Loucy (cell line): ENCODE data around the gene BCL2A1.

Experiments used
- H2AFZ ChIP-seq: fragments of 200-600 bp; sonication (generic); 2 replicates; pipeline ENCODE4 v1.6.0; 2016; ENCODE audit warnings: antibody characterized with exemption, mild to moderate bottlenecking, low read length, moderate library complexity
- H3F3A ChIP-seq: fragments of 200-600 bp; 2 replicates; pipeline ENCODE4 v1.6.0; 2016; ENCODE audit warnings: antibody characterized with exemption, low read depth, mild to moderate bottlenecking
- H3K27me3 ChIP-seq: fragments of 200-600 bp; sonication (generic); 2 replicates; pipeline ENCODE4 v1.6.1; 2014; ENCODE audit warnings: low read length, mild to moderate bottlenecking; ENCODE audit not compliant: insufficient read depth, poor library complexity, severe bottlenecking
- H3K36me3 ChIP-seq: fragments of 200-600 bp; sonication (generic); 2 replicates; pipeline ENCODE4 v1.6.1; 2016; ENCODE audit warnings: low read length; ENCODE audit not compliant: insufficient read depth
- H3K4me1 ChIP-seq: fragments of 200-600 bp; sonication (generic); 2 replicates; pipeline ENCODE4 v1.5.1; 2014; ENCODE audit warnings: low read length, mild to moderate bottlenecking; ENCODE audit not compliant: insufficient read depth, poor library complexity, severe bottlenecking
- H3K4me2 ChIP-seq: fragments of 200-600 bp; sonication (generic); 2 replicates; pipeline ENCODE4 v1.6.0; 2014; ENCODE audit warnings: antibody characterized with exemption, low read length, low read depth, mild to moderate bottlenecking; ENCODE audit not compliant: poor library complexity, severe bottlenecking
- H3K4me3 ChIP-seq: fragments of 200-600 bp; sonication (generic); 2 replicates; pipeline ENCODE4 v1.5.1; 2014; ENCODE audit warnings: low read length, mild to moderate bottlenecking, mixed read lengths; ENCODE audit not compliant: poor library complexity, severe bottlenecking
- H3K79me2 ChIP-seq: fragments of 200-600 bp; sonication (generic); 2 replicates; pipeline ENCODE4 v1.6.1; 2014; ENCODE audit warnings: low read length; ENCODE audit not compliant: insufficient read depth
- H3K9ac ChIP-seq: fragments of 200-600 bp; sonication (generic); 2 replicates; pipeline ENCODE4 v1.6.0; 2014; ENCODE audit warnings: mild to moderate bottlenecking, low read depth, low read length, moderate library complexity; ENCODE audit not compliant: poor library complexity, severe bottlenecking
- H3K9me2 ChIP-seq: fragments of 200-600 bp; sonication (generic); replicated peaks from 2 replicates; pipeline ENCODE4 v1.6.1; 2016; ENCODE audit warnings: low read depth, low read length, mixed read lengths
- H3K9me3 ChIP-seq: fragments of 200-600 bp; sonication (generic); 2 replicates; pipeline ENCODE4 v1.6.1; 2014; ENCODE audit warnings: mild to moderate bottlenecking, antibody characterized with exemption, low read length, low read depth; ENCODE audit not compliant: insufficient read depth
- H4K20me1 ChIP-seq: fragments of 200-600 bp; sonication (generic); 2 replicates; pipeline ENCODE4 v1.6.0; 2014; ENCODE audit warnings: antibody characterized with exemption, low read length, mild to moderate bottlenecking; ENCODE audit not compliant: insufficient read depth, poor library complexity, severe bottlenecking
- EZH2phosphoT487 ChIP-seq: fragments of 200-600 bp; IDR thresholded peaks from 2 replicates; pipeline ENCODE4 v1.6.1; 2018; ENCODE audit warnings: antibody characterized with exemption, mild to moderate bottlenecking, moderate library complexity, borderline replicate concordance
- TF ChIP-seq, protein P1 (sequence below): fragments of 200-600 bp; sonication (generic); conservative IDR thresholded peaks from 2 replicates; pipeline ENCODE4 v1.5.1; 2014; ENCODE audit warnings: mild to moderate bottlenecking, antibody characterized with exemption, low read length

Gene BCL2A1

DNA sequence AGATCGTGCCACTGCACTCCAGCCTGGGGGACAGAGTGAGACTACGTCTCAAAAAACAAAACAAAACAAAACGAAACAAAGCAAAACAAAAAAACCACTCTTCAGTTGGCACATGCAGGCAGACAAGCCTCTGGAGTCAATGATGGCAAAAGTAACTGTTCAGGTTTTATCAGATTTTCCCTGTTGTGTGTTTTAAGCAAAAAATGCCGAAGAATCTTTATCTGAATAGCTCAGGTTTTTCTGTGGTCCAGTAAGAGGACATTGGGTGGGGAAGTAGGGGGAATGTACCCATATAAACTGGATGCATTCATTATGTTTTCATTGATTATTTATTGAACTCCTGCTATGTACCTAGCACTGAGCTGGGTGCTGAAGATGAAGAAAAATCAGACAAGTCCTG is 20.8 kb upstream of the BCL2A1 start:
- no peak overlapping the region for H3K4me3 ChIP-seq
- no peak overlapping the region for H2AFZ ChIP-seq
- no peaks in the 10 kb centered on the region for H4K20me1 ChIP-seq
- no peaks in the 10 kb centered on the region for H3F3A ChIP-seq
- no peak overlapping the region for H3K9ac ChIP-seq
- H3K79me2 ChIP-seq = no peaks in the 10 kb centered on the region
- TF ChIP-seq, protein P1, sequence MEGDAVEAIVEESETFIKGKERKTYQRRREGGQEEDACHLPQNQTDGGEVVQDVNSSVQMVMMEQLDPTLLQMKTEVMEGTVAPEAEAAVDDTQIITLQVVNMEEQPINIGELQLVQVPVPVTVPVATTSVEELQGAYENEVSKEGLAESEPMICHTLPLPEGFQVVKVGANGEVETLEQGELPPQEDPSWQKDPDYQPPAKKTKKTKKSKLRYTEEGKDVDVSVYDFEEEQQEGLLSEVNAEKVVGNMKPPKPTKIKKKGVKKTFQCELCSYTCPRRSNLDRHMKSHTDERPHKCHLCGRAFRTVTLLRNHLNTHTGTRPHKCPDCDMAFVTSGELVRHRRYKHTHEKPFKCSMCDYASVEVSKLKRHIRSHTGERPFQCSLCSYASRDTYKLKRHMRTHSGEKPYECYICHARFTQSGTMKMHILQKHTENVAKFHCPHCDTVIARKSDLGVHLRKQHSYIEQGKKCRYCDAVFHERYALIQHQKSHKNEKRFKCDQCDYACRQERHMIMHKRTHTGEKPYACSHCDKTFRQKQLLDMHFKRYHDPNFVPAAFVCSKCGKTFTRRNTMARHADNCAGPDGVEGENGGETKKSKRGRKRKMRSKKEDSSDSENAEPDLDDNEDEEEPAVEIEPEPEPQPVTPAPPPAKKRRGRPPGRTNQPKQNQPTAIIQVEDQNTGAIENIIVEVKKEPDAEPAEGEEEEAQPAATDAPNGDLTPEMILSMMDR = no peak
- no peak for TF ChIP-seq EZH2phosphoT487
- H3K9me2 ChIP-seq = no peaks in the 10 kb centered on the region
- H3K36me3 ChIP-seq = no peaks in the 10 kb centered on the region
- H3K4me2 ChIP-seq = no peak overlapping the region
- no peaks in the 10 kb centered on the region for H3K9me3 ChIP-seq
- H3K27me3 ChIP-seq = no peaks in the 10 kb centered on the region
- no peaks in the 10 kb centered on the region for H3K4me1 ChIP-seq

DNA sequence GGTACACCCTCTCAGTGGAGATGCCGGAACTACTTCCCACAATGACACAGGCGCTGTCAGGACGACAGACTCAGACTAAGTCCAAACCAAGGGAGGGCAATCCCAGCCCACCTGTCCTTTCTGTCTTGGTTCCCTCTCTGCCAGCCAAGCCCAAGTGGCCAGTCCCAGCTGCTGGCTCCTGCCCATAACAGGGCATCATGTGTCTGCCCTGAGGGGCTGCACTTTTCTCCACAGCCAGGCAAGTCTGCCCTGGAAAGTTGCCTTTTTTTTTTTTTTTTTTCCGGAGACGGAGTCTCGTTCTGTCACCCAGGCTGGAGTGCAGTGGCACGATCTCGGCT is 20.0 kb upstream of the BCL2A1 start:
- no peak overlapping the region for H2AFZ ChIP-seq
- no peaks in the 10 kb centered on the region for H3K4me1 ChIP-seq
- no peaks in the 10 kb centered on the region for H3K9me2 ChIP-seq
- H3K79me2 ChIP-seq = no peaks in the 10 kb centered on the region
- no peaks in the 10 kb centered on the region for H4K20me1 ChIP-seq
- no peaks in the 10 kb centered on the region for H3K9me3 ChIP-seq
- no peak overlapping the region for H3K9ac ChIP-seq
- H3K4me3 ChIP-seq = no peak overlapping the region
- TF ChIP-seq, protein P1 = no peak
- no peak for TF ChIP-seq EZH2phosphoT487
- no peaks in the 10 kb centered on the region for H3F3A ChIP-seq
- H3K4me2 ChIP-seq = no peak overlapping the region
- no peaks in the 10 kb centered on the region for H3K27me3 ChIP-seq
- H3K36me3 ChIP-seq = no peaks in the 10 kb centered on the region

DNA sequence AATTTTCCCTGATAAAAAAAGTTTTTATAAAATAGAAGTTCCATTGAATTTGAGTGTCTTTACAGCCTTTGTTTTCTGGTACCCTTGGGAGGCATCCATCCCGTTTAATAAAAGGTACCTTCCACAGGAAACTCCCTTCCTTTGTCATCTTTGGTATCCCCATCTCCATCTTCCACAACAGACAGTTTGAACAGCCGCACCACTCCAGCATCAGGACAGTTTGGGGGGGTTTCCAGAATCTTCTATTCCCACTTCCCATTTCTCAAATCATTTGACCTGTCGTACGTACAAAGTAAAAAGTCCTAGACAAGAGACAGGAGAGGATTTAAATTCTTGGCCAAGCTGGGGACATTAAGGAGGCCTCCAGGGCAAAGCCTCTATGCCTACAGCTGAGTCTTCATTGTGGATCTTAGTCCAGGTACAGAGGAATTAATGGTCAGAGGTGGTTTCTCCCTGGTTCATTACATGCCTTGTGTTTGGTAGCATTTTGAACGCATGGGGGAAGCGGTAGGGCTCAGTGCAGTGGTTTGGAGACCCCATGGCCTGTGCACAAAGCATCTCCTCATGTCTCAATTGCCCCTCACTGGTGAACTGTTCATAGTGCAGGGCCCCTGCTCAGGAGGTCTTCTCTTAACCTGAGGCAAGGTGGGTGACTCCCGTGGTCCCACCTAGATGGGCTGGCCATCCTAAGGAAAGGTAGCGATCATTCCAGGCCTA is 19.4 kb upstream of the BCL2A1 start:
- Histone ChIP-seq H3K9me2 (no peaks in the 10 kb centered on the region), H3K4me3 (no peak overlapping the region), H3K27me3 (no peaks in the 10 kb centered on the region), H3K4me2 (no peak overlapping the region), H3K79me2 (no peaks in the 10 kb centered on the region), H4K20me1 (no peaks in the 10 kb centered on the region), H3K4me1 (no peaks in the 10 kb centered on the region), H3K36me3 (no peaks in the 10 kb centered on the region), H3F3A (no peaks in the 10 kb centered on the region), H2AFZ (no peak overlapping the region), H3K9me3 (no peaks in the 10 kb centered on the region), H3K9ac (no peak overlapping the region)
- no peak for TF ChIP-seq EZH2phosphoT487
- TF ChIP-seq, protein P1 = no peak
